ENCODE measurements around the gene HRK.
A peak's percentile ranks its signal among the peaks of the same experiment; 100 is the strongest.

Gene HRK

DNA sequence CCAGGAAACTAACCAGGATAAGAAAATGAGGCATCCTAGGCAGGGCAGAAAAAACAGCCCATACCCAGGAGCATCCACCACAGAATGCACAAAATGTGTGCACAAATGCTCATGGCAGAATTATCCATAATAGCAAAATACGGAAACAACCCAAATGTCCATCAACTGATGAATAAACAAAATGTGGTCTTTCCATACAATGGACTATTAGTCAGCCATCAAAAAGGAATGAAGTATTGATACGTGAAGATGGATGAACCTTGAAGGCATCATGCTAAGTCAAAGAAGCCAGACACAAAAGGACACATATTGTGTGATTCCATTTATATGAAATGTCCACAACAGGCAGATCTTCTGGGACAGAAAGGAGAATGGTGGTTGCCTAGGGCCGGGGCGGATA, 19.1 kb downstream of the HRK start:
- TF ChIP-seq, protein P1, sequence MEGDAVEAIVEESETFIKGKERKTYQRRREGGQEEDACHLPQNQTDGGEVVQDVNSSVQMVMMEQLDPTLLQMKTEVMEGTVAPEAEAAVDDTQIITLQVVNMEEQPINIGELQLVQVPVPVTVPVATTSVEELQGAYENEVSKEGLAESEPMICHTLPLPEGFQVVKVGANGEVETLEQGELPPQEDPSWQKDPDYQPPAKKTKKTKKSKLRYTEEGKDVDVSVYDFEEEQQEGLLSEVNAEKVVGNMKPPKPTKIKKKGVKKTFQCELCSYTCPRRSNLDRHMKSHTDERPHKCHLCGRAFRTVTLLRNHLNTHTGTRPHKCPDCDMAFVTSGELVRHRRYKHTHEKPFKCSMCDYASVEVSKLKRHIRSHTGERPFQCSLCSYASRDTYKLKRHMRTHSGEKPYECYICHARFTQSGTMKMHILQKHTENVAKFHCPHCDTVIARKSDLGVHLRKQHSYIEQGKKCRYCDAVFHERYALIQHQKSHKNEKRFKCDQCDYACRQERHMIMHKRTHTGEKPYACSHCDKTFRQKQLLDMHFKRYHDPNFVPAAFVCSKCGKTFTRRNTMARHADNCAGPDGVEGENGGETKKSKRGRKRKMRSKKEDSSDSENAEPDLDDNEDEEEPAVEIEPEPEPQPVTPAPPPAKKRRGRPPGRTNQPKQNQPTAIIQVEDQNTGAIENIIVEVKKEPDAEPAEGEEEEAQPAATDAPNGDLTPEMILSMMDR (IDR thresholded peaks at IDR 0.05; ENCODE audit: low read depth, low read length) = no peak
- TF ChIP-seq, protein P2, sequence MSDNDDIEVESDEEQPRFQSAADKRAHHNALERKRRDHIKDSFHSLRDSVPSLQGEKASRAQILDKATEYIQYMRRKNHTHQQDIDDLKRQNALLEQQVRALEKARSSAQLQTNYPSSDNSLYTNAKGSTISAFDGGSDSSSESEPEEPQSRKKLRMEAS (IDR thresholded peaks at IDR 0.05; ENCODE audit: low read depth, low read length) = no peak
- TF ChIP-seq MYC (IDR thresholded peaks at IDR 0.05; ENCODE audit: low read depth, low read length) (no peak), POLR2A (IDR thresholded peaks at IDR 0.05; ENCODE audit: extremely low read depth, insufficient read length) (no peak)
- H3K4me3 ChIP-seq (ENCODE audit: low read depth, low read length) = no peak overlapping the region
- no peak for DNase-seq (ENCODE audit: low read depth)

DNA sequence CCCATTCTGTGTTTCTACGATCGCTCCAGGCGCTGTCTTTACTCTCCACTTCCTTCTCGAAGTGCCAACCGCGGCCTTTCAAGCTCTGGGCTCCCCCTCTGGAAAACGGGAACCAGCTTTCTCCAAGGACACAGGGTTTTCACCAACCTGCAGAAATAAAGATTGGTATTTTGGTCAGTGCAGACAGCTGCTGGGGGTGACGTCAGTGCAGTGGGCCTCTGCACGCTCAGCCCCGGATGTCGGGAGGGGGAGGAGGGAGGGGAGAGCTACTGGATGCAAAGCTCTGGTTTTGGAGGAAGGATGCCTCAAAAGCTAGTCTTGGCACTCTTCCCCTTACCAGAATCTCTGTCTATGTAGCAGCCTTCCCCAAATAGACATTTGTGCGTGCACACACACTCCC, 19.9 kb downstream of the HRK start:
- H3K4me3 ChIP-seq (ENCODE audit: low read depth, low read length) = no peak overlapping the region

DNA sequence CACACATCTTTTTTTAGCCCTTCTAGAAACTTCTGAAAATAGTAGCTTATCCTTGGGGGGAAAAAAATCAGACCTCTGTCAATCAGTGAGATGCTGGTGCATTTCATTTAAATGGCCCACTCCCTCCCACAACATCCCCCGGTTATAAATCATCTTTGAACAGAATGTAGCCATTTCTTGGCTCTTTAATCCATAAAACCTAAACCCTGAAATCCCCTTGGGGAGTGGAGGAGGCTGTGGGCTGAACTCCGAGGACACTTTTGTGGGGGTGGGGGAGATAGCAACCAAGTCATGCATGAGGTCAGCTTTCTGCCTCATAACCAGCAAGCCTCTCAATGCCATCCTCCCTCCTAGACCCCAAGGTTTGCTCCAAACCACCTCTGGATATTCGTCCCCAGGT, 21.0 kb downstream of the HRK start:
- TF ChIP-seq, protein P2 (IDR thresholded peaks at IDR 0.05; ENCODE audit: low read depth, low read length) = no peak
- TF ChIP-seq, protein P1 (IDR thresholded peaks at IDR 0.05; ENCODE audit: low read depth, low read length) = no peak
- TF ChIP-seq POLR2A (IDR thresholded peaks at IDR 0.05; ENCODE audit: extremely low read depth, insufficient read length) (no peak), MYC (IDR thresholded peaks at IDR 0.05; ENCODE audit: low read depth, low read length) (no peak)
- no peak overlapping the region for H3K4me3 ChIP-seq (ENCODE audit: low read depth, low read length)
- DNase-seq (ENCODE audit: low read depth) = no peak

More for the DNA sequence above, 19.9 kb downstream of the HRK start:
- no peak for TF ChIP-seq MYC (IDR thresholded peaks at IDR 0.05; ENCODE audit: low read depth, low read length)
- peak; percentile 56 for DNase-seq (ENCODE audit: low read depth)

DNA sequence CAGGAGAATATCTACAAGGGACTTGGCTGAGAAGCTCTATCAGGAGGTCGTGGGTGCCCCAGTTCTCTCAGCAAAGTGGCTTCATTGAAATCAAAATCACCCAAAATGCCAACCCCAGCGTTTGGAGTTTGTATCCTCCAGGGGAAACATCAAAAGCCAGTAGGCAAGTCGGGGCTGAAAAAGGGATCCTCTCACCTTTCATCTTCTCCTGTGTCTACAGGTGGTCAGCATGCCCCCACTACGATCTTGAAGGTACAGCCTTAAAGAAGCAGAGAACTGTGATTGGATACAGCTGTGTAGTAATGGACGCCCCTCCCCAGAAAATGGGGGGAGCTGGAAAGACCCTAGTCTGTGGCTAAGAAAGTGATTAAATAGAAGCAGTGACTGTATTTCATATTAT, 22.2 kb downstream of the HRK start:
- no peak overlapping the region for H3K4me3 ChIP-seq (ENCODE audit: low read depth, low read length)
- TF ChIP-seq POLR2A (IDR thresholded peaks at IDR 0.05; ENCODE audit: extremely low read depth, insufficient read length) = no peak
- TF ChIP-seq MYC (IDR thresholded peaks at IDR 0.05; ENCODE audit: low read depth, low read length) = no peak
- TF ChIP-seq, protein P2 (IDR thresholded peaks at IDR 0.05; ENCODE audit: low read depth, low read length) = no peak
- TF ChIP-seq, protein P1 (IDR thresholded peaks at IDR 0.05; ENCODE audit: low read depth, low read length) = no peak
- DNase-seq (ENCODE audit: low read depth) = no peak

DNA sequence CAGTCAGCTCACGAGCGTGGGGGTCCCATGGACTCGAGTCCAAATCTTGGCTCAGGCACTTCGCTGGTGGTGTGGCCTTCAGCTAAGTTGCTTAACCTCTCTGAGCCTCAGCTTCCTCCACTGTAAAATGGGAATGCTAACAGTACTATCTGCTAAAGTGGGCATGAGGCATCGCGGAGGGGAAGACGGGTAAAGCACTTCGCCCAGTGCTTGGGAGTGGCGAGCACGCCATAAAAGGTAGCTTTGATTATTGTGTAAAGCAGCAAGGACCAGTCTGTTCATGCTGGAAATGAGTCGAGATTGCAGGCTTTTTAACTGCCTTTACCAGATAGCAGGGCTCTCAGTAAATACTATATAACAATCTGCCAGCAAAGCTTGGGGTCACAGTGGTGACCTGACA, 24.5 kb downstream of the HRK start:
- no peak overlapping the region for H3K4me3 ChIP-seq (ENCODE audit: low read depth, low read length)
- DNase-seq (ENCODE audit: low read depth) = no peak
- no peak for TF ChIP-seq MYC (IDR thresholded peaks at IDR 0.05; ENCODE audit: low read depth, low read length)
- no peak for TF ChIP-seq POLR2A (IDR thresholded peaks at IDR 0.05; ENCODE audit: extremely low read depth, insufficient read length)
- TF ChIP-seq, protein P2 (IDR thresholded peaks at IDR 0.05; ENCODE audit: low read depth, low read length) = no peak
- TF ChIP-seq, protein P1 (IDR thresholded peaks at IDR 0.05; ENCODE audit: low read depth, low read length) = no peak

DNA sequence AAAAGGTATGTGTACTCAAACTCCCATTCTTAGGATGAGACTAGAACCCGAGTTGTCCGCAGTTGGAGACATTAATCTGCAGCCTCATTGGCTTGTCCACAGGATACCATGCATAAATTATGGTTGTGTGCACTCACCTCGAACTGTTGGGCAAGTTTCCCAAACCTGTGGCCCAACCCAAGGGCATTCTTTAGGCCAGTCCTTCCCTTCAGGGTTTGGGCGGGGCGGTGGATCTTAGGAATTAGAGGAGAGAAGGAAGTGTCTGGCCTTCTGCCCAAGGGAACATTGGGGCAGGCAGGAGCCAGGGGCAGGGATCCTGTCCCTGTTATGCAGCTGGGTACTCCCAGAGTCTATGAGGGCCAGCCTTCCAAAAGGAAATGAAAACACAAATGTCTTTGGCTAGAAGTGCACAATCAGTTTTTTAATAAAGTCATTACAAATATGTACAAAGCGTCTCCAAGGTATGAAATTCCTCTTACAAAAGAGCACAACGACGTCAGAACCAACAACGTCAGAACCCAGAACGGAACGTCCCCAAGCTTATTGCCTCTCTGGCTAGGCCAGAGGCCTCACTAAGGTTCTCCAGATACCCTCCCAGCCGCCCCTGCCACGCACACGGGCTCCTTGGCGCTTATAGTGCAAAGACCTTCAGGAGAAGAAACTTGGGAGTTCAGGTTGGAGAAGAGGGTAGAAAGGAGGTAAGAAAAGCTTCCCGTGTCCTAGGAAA, 25.3 kb downstream of the HRK start:
- no peak for DNase-seq (ENCODE audit: low read depth)
- H3K4me3 ChIP-seq (ENCODE audit: low read depth, low read length) = no peak overlapping the region
- TF ChIP-seq POLR2A (IDR thresholded peaks at IDR 0.05; ENCODE audit: extremely low read depth, insufficient read length) (no peak), MYC (IDR thresholded peaks at IDR 0.05; ENCODE audit: low read depth, low read length) (no peak)
- TF ChIP-seq, protein P2 (IDR thresholded peaks at IDR 0.05; ENCODE audit: low read depth, low read length) = no peak
- TF ChIP-seq, protein P1 (IDR thresholded peaks at IDR 0.05; ENCODE audit: low read depth, low read length) = no peak

Measured in NB4 (cell line).